Neutrophil (primary cell): Measurements from ENCODE around the gene SEMA3A.
A peak's percentile ranks its signal among the peaks of the same experiment; 100 is the strongest.

Experiments used
- H3K27ac ChIP-seq: fragments of 200-600 bp; sonication (generic); 2 replicates; pipeline ENCODE4 v1.5.1; 2016; ENCODE audit warnings: mild to moderate bottlenecking, moderate library complexity
- H3K27me3 ChIP-seq: fragments of 200-600 bp; sonication (generic); 2 replicates; pipeline ENCODE4 v1.6.0; 2016; ENCODE audit warnings: mild to moderate bottlenecking
- H3K36me3 ChIP-seq: fragments of 200-600 bp; sonication (generic); 2 replicates; pipeline ENCODE4 v1.5.1; 2017
- H3K4me1 ChIP-seq, 2 experiments: fragments of 200-600 bp in 1 of 2; sonication (generic) in 1 of 2; 1 replicate in 1 of 2; 2 replicates in 1 of 2; pipeline versions ENCODE4 v1.5.1 to v1.6.1; 2013 to 2016; ENCODE audit warnings: low read depth in 1 of 2, low read length in 1 of 2, mild to moderate bottlenecking in 1 of 2, moderate library complexity in 1 of 2; ENCODE audit not compliant: control insufficient read depth in 1 of 2, insufficient read depth in 1 of 2
- H3K4me3 ChIP-seq, 2 experiments: fragments of 200-600 bp in 1 of 2; sonication (generic) in 1 of 2; 1 replicate in 1 of 2; 2 replicates in 1 of 2; pipeline ENCODE4 v1.5.1; 2013 to 2016; ENCODE audit warnings: low read depth in 1 of 2, low read length in 1 of 2, mild to moderate bottlenecking in 1 of 2, moderate library complexity in 1 of 2
- H3K9me3 ChIP-seq: fragments of 200-600 bp; sonication (generic); 2 replicates; pipeline ENCODE4 v1.5.1; 2016
- CTCF ChIP-seq: fragments of 200-600 bp; sonication (generic); IDR thresholded peaks from 2 replicates; pipeline ENCODE4 v1.5.1; 2016; ENCODE audit warnings: antibody characterized with exemption

The SEMA3A gene

GRCh38 chr7:83913174-83913573 is 281.4 kb downstream of the SEMA3A start:
- no peak overlapping the region for H3K4me3 ChIP-seq
- H3K4me1 ChIP-seq = no peaks in the 10 kb centered on the region
- no peaks in the 10 kb centered on the region for H3K36me3 ChIP-seq
- no peaks in the 10 kb centered on the region for H3K9me3 ChIP-seq
- TF ChIP-seq CTCF = no peak
- H3K27me3 ChIP-seq = no peaks in the 10 kb centered on the region
- no peak overlapping the region for H3K27ac ChIP-seq

- peak overlapping the region; percentile 54 for H3K27ac ChIP-seq
- no peaks in the 10 kb centered on the region for H3K9me3 ChIP-seq
- no peak for TF ChIP-seq CTCF
- no peaks in the 10 kb centered on the region for H3K36me3 ChIP-seq
- no peaks in the 10 kb centered on the region for H3K27me3 ChIP-seq
- H3K4me3 ChIP-seq = no peak overlapping the region
- H3K4me1 ChIP-seq = peaks cover 0 to 4% of the 10 kb centered on the region in 2 experiments
These were observed 286.1 kb downstream of the SEMA3A start for GRCh38 chr7:83908526-83908925.
